ENCODE measurements around the gene SNAP25. TPM values are rescaled to one million over a fixed set of nuclear protein-coding genes. Genes with fewer than 3 reads are reported as not detected.

The SNAP25 gene
- total RNA-seq, 4 donors from 2014 or later, result 5.3 to 28.3 (median 22.9) TPM

GRCh38 chr20:10328897-10329255, 110.2 kb downstream of the SNAP25 start:
- H3K4me1 ChIP-seq, result no peaks in the 10 kb centered on the region
- DNase-seq, result no peak
- TF ChIP-seq CTCF (IDR thresholded peaks at IDR 0.05), result no peak
- TF ChIP-seq POLR2A (IDR thresholded peaks at IDR 0.05), result no peak
- no peak overlapping the region for H3K27ac ChIP-seq
- no peaks in the 10 kb centered on the region for H3K36me3 ChIP-seq
- H3K4me3 ChIP-seq, result no peak overlapping the region
- H3K27me3 ChIP-seq, result no peaks in the 10 kb centered on the region
- intact Hi-C loops (cut with DNase I; ENCODE audit: low total_unique reads), result no loop called here
- no peaks in the 10 kb centered on the region for H3K9me3 ChIP-seq

- no peak for DNase-seq
- Histone ChIP-seq H3K9me3 (no peaks in the 10 kb centered on the region), H3K4me1 (no peaks in the 10 kb centered on the region), H3K4me3 (no peak overlapping the region), H3K36me3 (no peaks in the 10 kb centered on the region), H3K27ac (no peak overlapping the region), H3K27me3 (no peaks in the 10 kb centered on the region)
- intact Hi-C loops (cut with DNase I; ENCODE audit: low total_unique reads), result no loop called here
- TF ChIP-seq CTCF (IDR thresholded peaks at IDR 0.05) (no peak), POLR2A (IDR thresholded peaks at IDR 0.05) (no peak)
Observed at GRCh38 chr20:10329387-10330005, 110.9 kb downstream of the SNAP25 start.

- no peak for DNase-seq
- Histone ChIP-seq H3K4me1 (no peaks in the 10 kb centered on the region), H3K27ac (no peak overlapping the region), H3K9me3 (no peaks in the 10 kb centered on the region), H3K4me3 (no peak overlapping the region), H3K27me3 (no peaks in the 10 kb centered on the region), H3K36me3 (no peaks in the 10 kb centered on the region)
- intact Hi-C loops (cut with DNase I; ENCODE audit: low total_unique reads), result no loop called here
- TF ChIP-seq CTCF (IDR thresholded peaks at IDR 0.05), result no peak
Observed at GRCh38 chr20:10330071-10330470, 111.4 kb downstream of the SNAP25 start.

- H3K27me3 ChIP-seq, result no peaks in the 10 kb centered on the region
- H3K36me3 ChIP-seq, result no peaks in the 10 kb centered on the region
- no peak overlapping the region for H3K27ac ChIP-seq
- H3K9me3 ChIP-seq, result no peaks in the 10 kb centered on the region
- TF ChIP-seq POLR2A (IDR thresholded peaks at IDR 0.05) (no peak), CTCF (IDR thresholded peaks at IDR 0.05) (no peak)
- H3K4me3 ChIP-seq, result no peak overlapping the region
- intact Hi-C loops (cut with DNase I; ENCODE audit: low total_unique reads), result no loop called here
- H3K4me1 ChIP-seq, result no peaks in the 10 kb centered on the region
- DNase-seq, result no peak
Observed at GRCh38 chr20:10332656-10333415, 114.2 kb downstream of the SNAP25 start.

- intact Hi-C loops (cut with DNase I; ENCODE audit: low total_unique reads), result no loop called here
- no peaks in the 10 kb centered on the region for H3K36me3 ChIP-seq
- no peaks in the 10 kb centered on the region for H3K9me3 ChIP-seq
- no peaks in the 10 kb centered on the region for H3K27me3 ChIP-seq
- no peak for DNase-seq
- TF ChIP-seq CTCF (IDR thresholded peaks at IDR 0.05) (no peak), POLR2A (IDR thresholded peaks at IDR 0.05) (no peak)
- no peak overlapping the region for H3K27ac ChIP-seq
- no peaks in the 10 kb centered on the region for H3K4me1 ChIP-seq
- H3K4me3 ChIP-seq, result no peak overlapping the region
Observed at GRCh38 chr20:10336959-10337729, 118.5 kb downstream of the SNAP25 start.
